ENCODE results near the gene PDZRN3. TPM values are rescaled to one million over a fixed set of nuclear protein-coding genes. Genes with fewer than 3 reads are reported as not detected.

The PDZRN3 gene
- total and polyA plus RNA-seq, 8 donors: 20.0 to 88.6 (median 62.3) TPM

DNA sequence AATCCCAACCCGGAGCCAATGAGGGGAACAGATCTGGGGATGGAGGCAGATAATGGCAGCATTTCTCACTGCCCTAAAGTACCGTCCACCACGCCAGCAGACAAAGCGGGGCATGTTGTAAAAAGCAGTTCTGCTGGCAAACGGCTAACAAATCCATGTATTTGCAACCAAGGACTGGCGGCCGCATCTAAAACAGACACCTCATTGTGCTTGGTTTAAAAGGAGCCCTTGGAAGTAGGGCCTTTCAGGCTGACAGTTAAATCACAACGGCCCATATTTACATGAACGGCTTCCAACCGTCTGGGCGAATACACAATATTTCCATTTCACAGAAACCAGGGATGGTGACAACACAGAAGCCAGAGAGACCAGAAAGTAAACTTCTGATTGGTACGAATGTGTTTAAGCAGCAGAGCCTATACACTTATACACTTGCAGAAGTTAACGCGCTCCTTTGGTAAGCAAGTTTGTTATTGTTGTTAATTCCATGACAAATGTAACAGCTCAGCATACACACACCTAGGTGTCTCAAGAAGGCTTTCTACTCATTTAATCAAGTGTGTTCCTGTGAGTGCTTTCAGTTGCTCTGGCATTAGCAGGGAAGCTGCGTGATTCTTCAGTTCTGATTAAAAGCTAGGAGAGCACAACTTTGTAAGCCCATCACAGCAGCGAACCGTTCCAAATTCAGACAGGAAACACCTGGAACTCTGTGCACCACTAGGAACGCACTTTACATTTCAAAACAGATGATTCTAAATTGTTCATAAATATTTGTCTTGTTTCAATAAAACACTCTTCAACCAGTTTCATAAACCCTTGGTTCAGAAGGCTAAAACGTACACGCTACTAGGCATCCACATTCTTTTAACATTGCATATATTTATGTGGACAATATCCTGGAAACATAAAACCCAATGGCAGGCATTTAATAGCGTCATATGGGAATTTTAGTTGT lies 112.9 kb downstream of the PDZRN3 start:
- TF ChIP-seq, protein P1, sequence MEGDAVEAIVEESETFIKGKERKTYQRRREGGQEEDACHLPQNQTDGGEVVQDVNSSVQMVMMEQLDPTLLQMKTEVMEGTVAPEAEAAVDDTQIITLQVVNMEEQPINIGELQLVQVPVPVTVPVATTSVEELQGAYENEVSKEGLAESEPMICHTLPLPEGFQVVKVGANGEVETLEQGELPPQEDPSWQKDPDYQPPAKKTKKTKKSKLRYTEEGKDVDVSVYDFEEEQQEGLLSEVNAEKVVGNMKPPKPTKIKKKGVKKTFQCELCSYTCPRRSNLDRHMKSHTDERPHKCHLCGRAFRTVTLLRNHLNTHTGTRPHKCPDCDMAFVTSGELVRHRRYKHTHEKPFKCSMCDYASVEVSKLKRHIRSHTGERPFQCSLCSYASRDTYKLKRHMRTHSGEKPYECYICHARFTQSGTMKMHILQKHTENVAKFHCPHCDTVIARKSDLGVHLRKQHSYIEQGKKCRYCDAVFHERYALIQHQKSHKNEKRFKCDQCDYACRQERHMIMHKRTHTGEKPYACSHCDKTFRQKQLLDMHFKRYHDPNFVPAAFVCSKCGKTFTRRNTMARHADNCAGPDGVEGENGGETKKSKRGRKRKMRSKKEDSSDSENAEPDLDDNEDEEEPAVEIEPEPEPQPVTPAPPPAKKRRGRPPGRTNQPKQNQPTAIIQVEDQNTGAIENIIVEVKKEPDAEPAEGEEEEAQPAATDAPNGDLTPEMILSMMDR (IDR thresholded peaks at IDR 0.05): no peak
- Histone ChIP-seq H3K27ac (peak overlapping the region in 1 of 2 donors; percentile 37), H3K4me3 (no peak overlapping the region), H3K27me3 (no peaks in the 10 kb centered on the region), H3K36me3 (no peaks in the 10 kb centered on the region), H3K4me1 (peaks cover 5 to 18% of the 10 kb centered on the region in 2 donors), H3K9me3 (no peaks in the 10 kb centered on the region)
- peak in 2 of 4 donors; percentile 59 to 64 for DNase-seq
- intact Hi-C loops (cut with DNase I): no loop called here
- no peak for ATAC-seq

DNA sequence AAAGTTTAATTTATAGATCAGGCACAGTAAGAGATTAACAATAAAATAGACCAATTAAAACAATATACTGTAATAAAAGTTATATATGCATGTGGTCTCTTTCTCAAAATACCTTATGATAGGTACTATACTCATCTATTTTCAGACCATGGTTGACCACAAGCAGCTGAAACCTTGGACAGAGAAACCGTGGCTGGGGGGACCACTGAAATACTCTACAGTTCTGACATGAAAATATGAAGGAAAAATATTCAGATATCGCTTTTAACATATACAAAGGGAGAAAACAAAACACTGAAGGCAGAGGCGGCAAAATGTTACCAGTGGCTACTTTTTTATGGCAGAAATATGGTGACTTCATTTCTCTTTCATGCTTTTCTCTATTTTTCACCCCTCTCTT lies 114.0 kb downstream of the PDZRN3 start:
- ATAC-seq (no peak), DNase-seq (no peak)
- no peaks in the 10 kb centered on the region for H3K36me3 ChIP-seq
- H3K27ac ChIP-seq: no peak overlapping the region
- H3K4me3 ChIP-seq: no peak overlapping the region
- TF ChIP-seq, protein P1 (IDR thresholded peaks at IDR 0.05): no peak
- H3K27me3 ChIP-seq: no peaks in the 10 kb centered on the region
- peaks cover 5 to 18% of the 10 kb centered on the region in 2 donors for H3K4me1 ChIP-seq
- intact Hi-C loops (cut with DNase I): no loop called here
- no peaks in the 10 kb centered on the region for H3K9me3 ChIP-seq

DNA sequence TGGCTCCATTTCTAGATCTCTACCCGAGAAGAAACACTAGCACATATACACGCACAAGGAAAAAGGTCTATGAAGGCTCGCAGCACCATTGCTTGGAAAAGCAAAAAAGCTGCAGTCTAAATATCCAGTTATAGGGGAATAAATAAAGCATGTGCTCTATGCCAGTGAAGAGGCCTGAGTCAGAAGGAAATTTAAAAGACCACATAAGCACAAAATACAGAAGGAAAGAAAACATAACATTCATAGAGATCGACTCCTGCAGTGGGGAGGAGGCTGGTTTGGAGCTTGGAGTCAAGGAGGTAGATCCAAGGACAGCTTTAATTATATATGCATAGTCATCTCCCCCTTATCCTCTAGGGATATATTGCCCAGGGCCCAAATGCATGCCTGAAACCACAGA lies 114.4 kb downstream of the PDZRN3 start:
- Histone ChIP-seq H3K36me3 (no peaks in the 10 kb centered on the region), H3K27ac (peak overlapping the region in 1 of 2 donors; percentile 46), H3K27me3 (no peaks in the 10 kb centered on the region), H3K9me3 (no peaks in the 10 kb centered on the region), H3K4me3 (no peak overlapping the region), H3K4me1 (peaks cover 5 to 18% of the 10 kb centered on the region in 2 donors)
- no peak for ATAC-seq
- no peak for DNase-seq
- intact Hi-C loops (cut with DNase I): no loop called here
- TF ChIP-seq, protein P1 (IDR thresholded peaks at IDR 0.05): no peak

DNA sequence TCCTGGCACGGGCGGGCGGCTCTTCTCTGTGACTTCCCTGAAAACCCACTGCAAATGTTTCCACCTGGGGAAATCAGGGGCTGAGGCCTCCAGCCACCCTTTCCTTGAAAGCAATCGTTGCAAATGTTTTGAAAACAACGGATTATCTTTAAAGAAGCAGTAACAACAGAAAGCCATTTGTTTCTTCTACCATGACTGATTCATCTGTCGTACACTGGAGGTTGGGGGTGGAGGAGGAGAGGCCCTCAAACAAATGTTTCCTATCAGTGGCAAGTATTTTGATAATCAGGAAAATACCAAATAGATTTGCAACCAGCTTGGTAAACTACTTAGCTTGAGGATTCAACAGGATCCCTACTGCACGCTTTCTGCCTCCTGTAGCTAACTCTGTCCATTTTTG lies 114.9 kb downstream of the PDZRN3 start:
- H3K9me3 ChIP-seq: no peaks in the 10 kb centered on the region
- no peaks in the 10 kb centered on the region for H3K36me3 ChIP-seq
- ATAC-seq: no peak
- peak in 2 of 4 donors; percentile 49 to 54 for DNase-seq
- peak overlapping the region in 1 of 2 donors; percentile 46 for H3K27ac ChIP-seq
- intact Hi-C loops (cut with DNase I): loop anchor here in 1 of 2 donors (10.0 kb wide), 1 partner anchor 335 kb away; no protein-coding TSS in a partner anchor
- TF ChIP-seq, protein P1 (IDR thresholded peaks at IDR 0.05): no peak
- H3K4me1 ChIP-seq: peaks cover 5 to 18% of the 10 kb centered on the region in 2 donors
- H3K4me3 ChIP-seq: no peak overlapping the region
- no peaks in the 10 kb centered on the region for H3K27me3 ChIP-seq

DNA sequence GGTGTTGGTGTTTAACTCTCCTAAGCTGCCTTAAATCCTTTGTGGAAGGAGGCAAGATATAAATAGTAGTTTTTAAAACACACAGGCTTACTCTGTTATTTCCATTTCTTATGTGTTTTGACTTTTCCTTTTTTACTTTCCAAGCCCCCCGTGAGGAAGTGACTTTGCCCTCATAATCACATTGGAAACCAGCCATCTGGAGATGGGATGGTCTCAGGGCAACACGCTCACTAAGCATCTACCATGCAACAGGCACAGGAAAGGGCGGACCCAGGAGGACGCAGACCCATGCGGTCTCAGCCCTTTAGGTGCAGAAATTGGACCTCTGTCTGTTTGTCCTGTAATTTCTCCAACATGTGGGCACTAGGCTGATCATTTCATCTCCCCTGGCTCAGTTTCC lies 115.7 kb downstream of the PDZRN3 start:
- H3K9me3 ChIP-seq: no peaks in the 10 kb centered on the region
- H3K36me3 ChIP-seq: no peaks in the 10 kb centered on the region
- H3K4me1 ChIP-seq: peaks cover 5 to 18% of the 10 kb centered on the region in 2 donors

More for the DNA sequence above, 115.7 kb downstream of the PDZRN3 start:
- Histone ChIP-seq H3K4me3 (no peak overlapping the region), H3K27ac (no peak overlapping the region), H3K27me3 (peaks cover 0 to under 1% of the 10 kb centered on the region in 2 donors)
- TF ChIP-seq, protein P1 (IDR thresholded peaks at IDR 0.05): no peak
- no peak for DNase-seq
- intact Hi-C loops (cut with DNase I): loop anchor here in 1 of 2 donors (10.0 kb wide), 1 partner anchor 336 kb away; no protein-coding TSS in a partner anchor
- ATAC-seq: no peak

Data from left lung (tissue), 10 donors.